Measurements from ENCODE around the gene PPP1R26. TPM values are rescaled to one million over a fixed set of nuclear protein-coding genes. Genes with fewer than 3 reads are reported as not detected.

Gene PPP1R26
- total RNA-seq, 1 experiment from 2014 or later: 32.0 TPM

DNA sequence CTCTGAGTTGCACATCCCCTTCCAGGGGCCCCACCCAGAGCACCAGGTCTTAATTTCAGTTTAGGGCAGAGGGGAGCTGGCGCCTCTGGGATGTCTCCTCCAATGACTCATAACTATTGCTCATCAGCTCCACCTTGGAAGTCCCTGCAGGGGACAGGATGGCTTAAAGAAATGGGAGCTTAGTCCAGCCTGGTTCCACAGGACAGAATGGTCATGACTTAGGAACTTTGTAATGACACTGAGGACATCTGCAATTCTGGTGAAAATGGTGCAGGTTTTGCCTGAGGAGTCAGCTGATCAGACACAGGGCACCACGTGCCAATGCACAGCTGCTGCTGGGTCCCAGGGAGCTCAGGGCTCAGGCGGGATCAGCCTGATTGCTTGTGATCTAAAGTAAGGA is 16.4 kb upstream of the PPP1R26 start (continued):
- TF ChIP-seq, protein P1, sequence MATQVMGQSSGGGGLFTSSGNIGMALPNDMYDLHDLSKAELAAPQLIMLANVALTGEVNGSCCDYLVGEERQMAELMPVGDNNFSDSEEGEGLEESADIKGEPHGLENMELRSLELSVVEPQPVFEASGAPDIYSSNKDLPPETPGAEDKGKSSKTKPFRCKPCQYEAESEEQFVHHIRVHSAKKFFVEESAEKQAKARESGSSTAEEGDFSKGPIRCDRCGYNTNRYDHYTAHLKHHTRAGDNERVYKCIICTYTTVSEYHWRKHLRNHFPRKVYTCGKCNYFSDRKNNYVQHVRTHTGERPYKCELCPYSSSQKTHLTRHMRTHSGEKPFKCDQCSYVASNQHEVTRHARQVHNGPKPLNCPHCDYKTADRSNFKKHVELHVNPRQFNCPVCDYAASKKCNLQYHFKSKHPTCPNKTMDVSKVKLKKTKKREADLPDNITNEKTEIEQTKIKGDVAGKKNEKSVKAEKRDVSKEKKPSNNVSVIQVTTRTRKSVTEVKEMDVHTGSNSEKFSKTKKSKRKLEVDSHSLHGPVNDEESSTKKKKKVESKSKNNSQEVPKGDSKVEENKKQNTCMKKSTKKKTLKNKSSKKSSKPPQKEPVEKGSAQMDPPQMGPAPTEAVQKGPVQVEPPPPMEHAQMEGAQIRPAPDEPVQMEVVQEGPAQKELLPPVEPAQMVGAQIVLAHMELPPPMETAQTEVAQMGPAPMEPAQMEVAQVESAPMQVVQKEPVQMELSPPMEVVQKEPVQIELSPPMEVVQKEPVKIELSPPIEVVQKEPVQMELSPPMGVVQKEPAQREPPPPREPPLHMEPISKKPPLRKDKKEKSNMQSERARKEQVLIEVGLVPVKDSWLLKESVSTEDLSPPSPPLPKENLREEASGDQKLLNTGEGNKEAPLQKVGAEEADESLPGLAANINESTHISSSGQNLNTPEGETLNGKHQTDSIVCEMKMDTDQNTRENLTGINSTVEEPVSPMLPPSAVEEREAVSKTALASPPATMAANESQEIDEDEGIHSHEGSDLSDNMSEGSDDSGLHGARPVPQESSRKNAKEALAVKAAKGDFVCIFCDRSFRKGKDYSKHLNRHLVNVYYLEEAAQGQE (IDR thresholded peaks at IDR 0.05; ENCODE audit: low read depth): no peak

DNA sequence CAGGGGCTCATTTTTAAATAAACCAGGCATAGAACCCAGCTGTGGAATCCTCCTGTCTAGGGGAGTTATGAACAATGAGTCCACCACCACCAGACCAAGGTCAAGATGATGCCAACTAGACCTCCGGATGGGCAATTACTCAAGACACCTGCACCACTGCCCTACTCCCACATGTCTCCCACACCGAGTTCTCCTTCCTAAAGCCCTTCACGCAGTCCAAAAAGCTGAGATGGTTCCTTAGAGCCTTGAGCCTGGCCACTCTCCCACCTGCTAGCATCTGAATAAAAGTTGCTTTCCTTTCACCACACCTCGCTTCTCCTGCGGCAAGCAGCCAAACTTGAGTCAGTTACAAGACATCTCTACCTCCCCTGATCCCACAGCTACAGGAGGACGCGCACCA is 15.4 kb upstream of the PPP1R26 start:
- H3K27ac ChIP-seq (ENCODE audit: low read depth, low read length): peak overlapping the region; percentile 95
- no peaks in the 10 kb centered on the region for H3K36me3 ChIP-seq (ENCODE audit: control insufficient read depth in 1 of 2, insufficient read depth in 2 of 2, low read length in 2 of 2)
- H3K27me3 ChIP-seq (ENCODE audit: insufficient read depth, low read length): no peaks in the 10 kb centered on the region
- H4K20me1 ChIP-seq (ENCODE audit: insufficient read depth): no peaks in the 10 kb centered on the region
- no peaks in the 10 kb centered on the region for H3K9me3 ChIP-seq (ENCODE audit: control insufficient read depth in 1 of 2, insufficient read depth in 1 of 2, low read depth in 1 of 2, low read length in 2 of 2)
- peaks cover 45 to 70% of the 10 kb centered on the region in 2 experiments for H3K4me1 ChIP-seq (ENCODE audit: control insufficient read depth in 1 of 2, insufficient read depth in 2 of 2, low read length in 2 of 2)
- H3K9ac ChIP-seq (ENCODE audit: low read length): 0 out of 2 replicates have a peak overlapping the region, but pooled peaks have one; percentile 48
- DNase-seq (ENCODE audit: low read depth, low spot score): peak; percentile 18
- H3K79me2 ChIP-seq (ENCODE audit: insufficient read depth, low read length): no peaks in the 10 kb centered on the region
- RAD21 ChIA-PET (ENCODE audit: low non-redundant PET in 1 of 2, low total read pairs in 2 of 2, uncharacterized antibody in 2 of 2, unreplicated experiment in 2 of 2): no interaction called here
- POLR2A ChIA-PET: no interaction called here
- no peaks in the 10 kb centered on the region for H3K9me2 ChIP-seq (ENCODE audit: insufficient read depth)
- H3K4me2 ChIP-seq (ENCODE audit: low read length): peak overlapping the region; percentile 72
- TF ChIP-seq, protein P2, sequence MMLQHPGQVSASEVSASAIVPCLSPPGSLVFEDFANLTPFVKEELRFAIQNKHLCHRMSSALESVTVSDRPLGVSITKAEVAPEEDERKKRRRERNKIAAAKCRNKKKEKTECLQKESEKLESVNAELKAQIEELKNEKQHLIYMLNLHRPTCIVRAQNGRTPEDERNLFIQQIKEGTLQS (IDR thresholded peaks at IDR 0.05): no peak
- TF ChIP-seq SP1 (IDR thresholded peaks at IDR 0.05; ENCODE audit: low read depth): no peak
- TF ChIP-seq CBX3 (IDR thresholded peaks at IDR 0.05; ENCODE audit: low read depth): no peak
- TF ChIP-seq, protein P3, sequence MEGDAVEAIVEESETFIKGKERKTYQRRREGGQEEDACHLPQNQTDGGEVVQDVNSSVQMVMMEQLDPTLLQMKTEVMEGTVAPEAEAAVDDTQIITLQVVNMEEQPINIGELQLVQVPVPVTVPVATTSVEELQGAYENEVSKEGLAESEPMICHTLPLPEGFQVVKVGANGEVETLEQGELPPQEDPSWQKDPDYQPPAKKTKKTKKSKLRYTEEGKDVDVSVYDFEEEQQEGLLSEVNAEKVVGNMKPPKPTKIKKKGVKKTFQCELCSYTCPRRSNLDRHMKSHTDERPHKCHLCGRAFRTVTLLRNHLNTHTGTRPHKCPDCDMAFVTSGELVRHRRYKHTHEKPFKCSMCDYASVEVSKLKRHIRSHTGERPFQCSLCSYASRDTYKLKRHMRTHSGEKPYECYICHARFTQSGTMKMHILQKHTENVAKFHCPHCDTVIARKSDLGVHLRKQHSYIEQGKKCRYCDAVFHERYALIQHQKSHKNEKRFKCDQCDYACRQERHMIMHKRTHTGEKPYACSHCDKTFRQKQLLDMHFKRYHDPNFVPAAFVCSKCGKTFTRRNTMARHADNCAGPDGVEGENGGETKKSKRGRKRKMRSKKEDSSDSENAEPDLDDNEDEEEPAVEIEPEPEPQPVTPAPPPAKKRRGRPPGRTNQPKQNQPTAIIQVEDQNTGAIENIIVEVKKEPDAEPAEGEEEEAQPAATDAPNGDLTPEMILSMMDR (IDR thresholded peaks at IDR 0.05 in 2 of 3, conservative IDR thresholded peaks at IDR 0.05 in 1 of 3; ENCODE audit: borderline replicate concordance in 1 of 3, insufficient read depth in 1 of 3, low read depth in 2 of 3, low read length in 2 of 3): no peak
- TF ChIP-seq FOSL1 (IDR thresholded peaks at IDR 0.05; ENCODE audit: low read depth): peak; percentile 16; the same call in 1 of the 2 replicates
- H3K4me3 ChIP-seq (replicated peaks in 1 of 2; ENCODE audit: low read depth in 1 of 2, low read length in 2 of 2): no peak overlapping the region
- H2AFZ ChIP-seq (ENCODE audit: low read depth, low read length, poor library complexity, severe bottlenecking): no peak overlapping the region
- CTCF ChIA-PET: no interaction called here
- ATAC-seq: no peak
- intact Hi-C loops (cut with micrococcal nuclease): no loop called here
- BruUV-seq (replicated peaks): no TSS peak

All from HCT116 (cell line).